Lower lobe of right lung (tissue), 2 donors: ENCODE results near the gene LRRC61. TPM values are rescaled to one million over a fixed set of nuclear protein-coding genes. Genes with fewer than 3 reads are reported as not detected.

Source experiments
- ATAC-seq, 2 donors: fragments of 200-7000 bp; cut with Tn5 transposase; one replicate each; pipeline ENCODE4 v1.9.1; 2020 to 2022; ENCODE audit warnings: mild to moderate bottlenecking in 2 of 2, moderate library complexity in 2 of 2
- DNase-seq: peaks from one replicate; pipeline ENCODE4 v3.0.0-alpha.2; 2020
- H3K27ac ChIP-seq: fragments of 200-600 bp; one replicate; pipeline ENCODE4 v1.8.0; 2022
- H3K27me3 ChIP-seq: fragments of 200-600 bp; one replicate; pipeline ENCODE4 v1.8.0; 2022; ENCODE audit warnings: low read depth
- H3K36me3 ChIP-seq: fragments of 200-600 bp; one replicate; pipeline ENCODE4 v1.8.0; 2022; ENCODE audit warnings: mild to moderate bottlenecking
- H3K4me1 ChIP-seq: fragments of 200-600 bp; one replicate; pipeline ENCODE4 v1.8.0; 2022
- H3K4me3 ChIP-seq: fragments of 200-600 bp; one replicate; pipeline ENCODE4 v1.8.0; 2022; ENCODE audit warnings: mild to moderate bottlenecking
- H3K9me3 ChIP-seq: fragments of 200-600 bp; one replicate; pipeline ENCODE4 v1.8.0; 2022
- CTCF ChIP-seq: fragments of 200-600 bp; IDR thresholded peaks from one replicate; pipeline ENCODE4 v1.8.0; 2022; ENCODE audit warnings: antibody characterized with exemption, mild to moderate bottlenecking
- intact Hi-C: fragments of 100-400 bp; cut with DNase I; formaldehyde crosslinking; loops from one replicate; pipeline ENCODE4 v1.11.0; 2022
- total RNA-seq: library from RNA; stranded (reverse); fragmentation: NEBNext Ultra II Directional; extraction: Animal tissue kit (Norgen Biotek cat#: 25700); gene quantifications from one replicate; pipeline ENCODE4 v1.2.1, GENCODE V29; 2021
- donor health status: DM: no; HTN: yes; CAD: no; lungs with severe emphysema.

Gene LRRC61
- total RNA-seq, 1 donor from 2014 or later, result 16.2 TPM

GRCh38 chr7:150322114-150322832 lies 882 bp upstream of the LRRC61 start:
- intact Hi-C loops, result no loop called here
- Histone ChIP-seq H3K4me1 (peaks cover 50% of the 10 kb centered on the region), H3K27ac (peak overlapping the region; percentile 92), H3K27me3 (no peaks in the 10 kb centered on the region), H3K4me3 (peak overlapping the region; percentile 61), H3K9me3 (no peaks in the 10 kb centered on the region), H3K36me3 (peaks cover 11% of the 10 kb centered on the region)
- no peak for TF ChIP-seq CTCF
- ATAC-seq (no peak), DNase-seq (no peak)

- Histone ChIP-seq H3K4me3 (peak overlapping the region; percentile 61), H3K9me3 (no peaks in the 10 kb centered on the region), H3K27ac (peak overlapping the region; percentile 92), H3K27me3 (no peaks in the 10 kb centered on the region), H3K36me3 (peaks cover 15% of the 10 kb centered on the region), H3K4me1 (peaks cover 50% of the 10 kb centered on the region)
- peak; percentile 1 to 47 for ATAC-seq
- intact Hi-C loops, result no loop called here
- no peak for TF ChIP-seq CTCF
- no peak for DNase-seq
These were observed 672 bp downstream of the LRRC61 start for GRCh38 chr7:150323682-150324372.

- DNase-seq, result no peak
- peak overlapping the region; percentile 92 for H3K27ac ChIP-seq
- intact Hi-C loops, result no loop called here
- no peak for TF ChIP-seq CTCF
- H3K27me3 ChIP-seq, result no peaks in the 10 kb centered on the region
- H3K4me1 ChIP-seq, result peaks cover 50% of the 10 kb centered on the region
- no peaks in the 10 kb centered on the region for H3K9me3 ChIP-seq
- peak overlapping the region; percentile 61 for H3K4me3 ChIP-seq
- ATAC-seq, result peak; percentile 21 to 22
- H3K36me3 ChIP-seq, result peaks cover 22% of the 10 kb centered on the region
These were observed 1.3 kb downstream of the LRRC61 start for GRCh38 chr7:150324373-150324961.

GRCh38 chr7:150325110-150325611 lies 2.0 kb downstream of the LRRC61 start:
- H3K36me3 ChIP-seq, result peaks cover 29% of the 10 kb centered on the region
- no peaks in the 10 kb centered on the region for H3K27me3 ChIP-seq
- ATAC-seq, result peak; percentile 3 to 56
- peak overlapping the region; percentile 92 for H3K27ac ChIP-seq
- intact Hi-C loops, result no loop called here
- no peak for TF ChIP-seq CTCF
- H3K4me1 ChIP-seq, result peaks cover 48% of the 10 kb centered on the region
- H3K9me3 ChIP-seq, result no peaks in the 10 kb centered on the region
- peak overlapping the region; percentile 61 for H3K4me3 ChIP-seq
- DNase-seq, result peak; percentile 77

- peaks cover 40% of the 10 kb centered on the region for H3K4me1 ChIP-seq
- no peaks in the 10 kb centered on the region for H3K9me3 ChIP-seq
- no peak overlapping the region for H3K27ac ChIP-seq
- no peak for TF ChIP-seq CTCF
- H3K27me3 ChIP-seq, result no peaks in the 10 kb centered on the region
- H3K4me3 ChIP-seq, result no peak overlapping the region
- DNase-seq, result no peak
- intact Hi-C loops, result no loop called here
- peaks cover 31% of the 10 kb centered on the region for H3K36me3 ChIP-seq
- ATAC-seq, result no peak
These were observed 2.7 kb downstream of the LRRC61 start for GRCh38 chr7:150325901-150326300.
